Hematopoietic multipotent progenitor cell treated with erythropoietin and hydrocortisone succinate and interleukin-3 and kit ligand, for 17 days (in vitro differentiated cells): Measurements from ENCODE around the gene FRMPD3.

Experiments used
- DNase-seq: peaks from one replicate; pipeline ENCODE4 v3.0.0-alpha.2; 2015; ENCODE audit warnings: low spot score

Gene FRMPD3

DNA sequence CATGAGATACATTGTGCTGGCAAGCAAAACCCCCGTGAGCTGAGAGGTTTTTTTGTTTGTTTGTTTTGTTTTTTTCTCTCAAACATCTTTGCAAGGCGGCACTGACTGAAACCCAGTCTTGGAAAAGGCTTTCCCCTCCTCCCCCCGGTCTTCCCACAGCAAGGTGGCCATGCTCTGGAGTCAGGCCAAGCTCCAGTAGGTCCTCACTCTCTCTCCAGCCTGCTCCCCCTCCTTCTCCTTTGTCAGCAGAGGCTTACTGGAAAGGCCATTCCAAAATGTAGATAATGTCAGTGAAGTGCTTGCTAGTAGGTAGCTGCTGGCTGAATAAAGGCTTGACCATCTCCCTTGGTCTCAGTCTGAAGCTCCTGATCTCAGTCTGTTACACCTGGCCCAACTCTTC, 32.6 kb downstream of the FRMPD3 start:
- no peak for DNase-seq

DNA sequence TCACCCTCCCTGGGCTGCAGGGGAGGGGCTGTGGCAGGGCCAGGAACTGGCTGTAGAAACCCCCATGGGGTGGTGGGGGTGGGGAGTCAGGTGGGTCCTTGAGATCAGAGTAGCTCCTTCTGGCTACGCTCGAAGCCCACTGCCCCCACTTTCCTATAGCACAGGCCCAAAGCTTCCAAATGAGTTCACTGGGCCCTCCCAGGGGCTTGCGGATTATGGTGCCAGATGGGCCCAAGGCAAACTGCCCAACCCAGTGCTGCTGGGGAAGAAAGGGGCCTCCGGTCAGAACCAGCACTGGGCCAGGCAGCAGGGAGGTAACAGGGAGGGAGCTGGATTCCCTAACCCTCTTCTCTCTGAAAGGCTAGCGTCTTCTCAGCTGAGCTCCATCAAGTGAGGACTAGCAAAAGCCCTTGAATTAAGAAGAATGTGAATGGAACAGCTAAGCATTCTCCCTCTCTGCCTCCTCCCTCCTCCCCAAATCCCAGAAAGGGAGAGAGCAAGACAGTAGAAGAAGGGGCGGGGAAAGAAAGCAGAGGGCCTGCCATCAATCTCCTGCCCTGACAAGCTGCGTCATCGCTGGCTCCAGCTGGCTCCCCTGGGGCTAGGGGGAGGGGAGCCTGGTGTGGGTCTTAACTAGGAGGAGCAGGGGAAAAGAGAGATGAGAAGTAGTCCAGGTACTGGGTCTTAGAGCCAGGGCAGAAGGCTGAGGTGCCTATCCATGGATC, 34.7 kb downstream of the FRMPD3 start:
- no peak for DNase-seq

- no peak for DNase-seq
These were observed 35.6 kb downstream of the FRMPD3 start for GRCh38 chrX:107485013-107485412.

DNA sequence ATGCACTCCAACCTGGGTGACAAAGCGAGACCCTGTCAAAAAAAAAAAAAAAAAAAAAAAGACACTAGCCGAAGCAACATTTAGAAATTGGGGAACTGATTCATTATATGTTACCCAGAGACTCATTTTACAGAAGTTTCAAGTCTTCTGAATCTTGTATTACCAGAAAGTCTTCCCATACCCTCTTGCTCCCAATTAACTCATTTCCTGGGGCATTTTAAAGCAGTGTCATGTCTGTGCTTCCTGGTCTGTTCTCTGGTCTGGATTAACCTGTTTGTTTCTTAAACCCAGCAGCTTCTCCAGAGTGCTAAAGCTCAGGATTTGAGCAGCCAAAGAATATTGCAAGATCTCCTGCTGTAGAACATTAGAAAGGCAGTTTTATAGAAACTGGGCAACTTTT, 43.7 kb downstream of the FRMPD3 start:
- no peak for DNase-seq

GRCh38 chrX:107496786-107497185, 47.3 kb downstream of the FRMPD3 start:
- no peak for DNase-seq
